GM19463 (cell line): ENCODE results near the gene ENDOV.

Experiments
- ATAC-seq: cut with Tn5 transposase; IDR thresholded peaks from one replicate; pipeline ENCODE4 v1.9.1; 2021; ENCODE audit warnings: mild to moderate bottlenecking, moderate library complexity; ENCODE audit not compliant: unreplicated experiment

ENDOV gene

DNA sequence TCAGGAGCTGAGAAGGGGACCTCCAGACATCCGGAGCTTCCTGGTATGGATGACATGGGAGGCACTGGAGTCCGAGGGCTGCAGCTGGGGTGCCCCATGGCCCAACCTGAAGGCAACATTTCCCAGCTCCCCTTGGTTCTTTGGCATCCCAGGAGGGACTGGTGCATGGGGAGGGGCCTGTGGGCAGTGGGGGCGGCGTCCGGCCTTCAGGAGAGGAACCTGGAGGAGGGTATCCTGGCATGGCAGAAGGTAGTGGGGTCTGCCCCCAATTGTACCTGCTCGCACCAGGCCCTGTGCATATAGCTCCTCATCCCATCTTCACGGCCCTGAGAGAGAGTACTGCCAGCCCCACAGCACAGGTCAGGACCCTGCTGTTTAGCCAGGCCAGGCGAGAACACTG lies 49.5 kb downstream of the ENDOV start:
- no peak for ATAC-seq

GRCh38 chr17:80465327-80465974 lies 50.5 kb downstream of the ENDOV start:
- ATAC-seq: no peak

GRCh38 chr17:80466188-80466705 lies 51.3 kb downstream of the ENDOV start:
- ATAC-seq: no peak

- ATAC-seq: no peak
These were observed 53.3 kb downstream of the ENDOV start for GRCh38 chr17:80468242-80468641.

DNA sequence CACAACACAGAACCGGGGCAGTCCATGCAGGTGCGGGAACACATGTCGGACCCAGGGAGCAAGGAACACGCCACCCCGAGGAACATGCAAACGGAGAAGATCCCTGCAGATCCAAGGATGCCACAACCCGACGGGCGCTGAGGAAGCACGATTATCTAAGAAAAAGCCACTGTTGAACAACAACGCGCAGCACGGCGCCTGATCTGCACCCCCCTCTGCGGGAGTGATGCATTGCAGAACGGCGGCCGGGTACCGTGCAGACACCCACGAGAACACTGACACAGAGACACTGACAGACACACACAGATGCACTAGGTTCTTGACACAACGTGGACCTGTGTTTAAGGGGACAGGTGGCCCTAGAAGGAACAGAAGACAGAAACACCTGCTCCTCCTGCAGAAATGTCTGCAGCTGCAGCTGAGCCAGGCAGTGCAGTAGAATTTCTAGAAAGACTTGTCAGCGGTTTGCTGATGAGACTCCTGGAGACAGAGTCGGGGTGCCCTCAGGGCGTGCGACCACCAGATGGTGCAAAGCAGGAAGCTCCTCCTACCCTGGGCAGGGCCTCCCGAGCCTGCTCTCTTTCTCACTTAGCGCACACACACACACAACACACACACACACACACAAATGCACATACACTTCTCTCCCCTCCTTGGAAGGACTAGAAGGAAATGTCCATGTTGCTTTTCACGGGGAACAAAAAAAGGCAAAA lies 54.0 kb downstream of the ENDOV start:
- ATAC-seq: no peak

DNA sequence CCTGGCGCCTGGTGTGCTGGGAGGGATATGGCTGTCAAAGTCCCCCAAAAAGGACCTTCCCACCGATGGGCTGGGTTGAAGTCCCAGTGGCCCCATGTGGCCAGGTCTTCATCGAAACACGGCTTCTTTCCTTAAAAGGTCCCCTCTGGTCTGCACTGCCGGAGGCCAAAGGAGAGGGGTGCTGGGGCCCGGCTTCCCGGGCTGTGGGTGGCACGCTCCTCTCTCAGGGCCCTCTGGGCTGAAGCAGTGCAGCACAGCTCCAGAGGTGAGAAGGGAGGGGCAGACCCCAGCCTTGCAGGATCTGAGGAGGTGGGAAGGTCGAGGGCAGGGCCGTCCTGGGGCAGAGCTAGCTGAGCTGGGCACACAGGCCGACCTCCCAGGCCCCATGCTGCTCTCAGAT lies 54.7 kb downstream of the ENDOV start:
- no peak for ATAC-seq

GRCh38 chr17:80470603-80471002 lies 55.6 kb downstream of the ENDOV start:
- no peak for ATAC-seq

GRCh38 chr17:80471922-80472321 lies 57.0 kb downstream of the ENDOV start:
- ATAC-seq: no peak

DNA sequence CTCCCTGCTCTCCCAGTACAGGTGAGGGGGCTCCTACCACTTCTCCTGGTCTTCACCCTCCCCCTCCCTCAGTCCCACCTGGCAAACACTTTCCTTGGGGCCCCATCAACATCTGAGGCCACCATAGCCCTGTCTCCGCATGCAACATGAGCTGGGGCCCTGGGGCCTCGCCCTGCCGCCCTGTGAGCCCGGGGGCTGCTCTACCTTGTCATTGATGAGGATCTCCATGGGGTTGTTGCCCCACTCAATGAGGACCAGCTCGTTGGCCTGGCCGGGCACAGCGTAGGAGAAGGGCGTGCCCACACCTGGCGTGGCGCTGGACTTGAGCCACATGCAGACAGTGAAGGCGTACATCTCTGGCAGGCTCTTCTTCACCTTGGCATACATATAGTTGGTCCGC lies 58.0 kb downstream of the ENDOV start:
- no peak for ATAC-seq

GRCh38 chr17:80473701-80474100 lies 58.7 kb downstream of the ENDOV start:
- no peak for ATAC-seq

DNA sequence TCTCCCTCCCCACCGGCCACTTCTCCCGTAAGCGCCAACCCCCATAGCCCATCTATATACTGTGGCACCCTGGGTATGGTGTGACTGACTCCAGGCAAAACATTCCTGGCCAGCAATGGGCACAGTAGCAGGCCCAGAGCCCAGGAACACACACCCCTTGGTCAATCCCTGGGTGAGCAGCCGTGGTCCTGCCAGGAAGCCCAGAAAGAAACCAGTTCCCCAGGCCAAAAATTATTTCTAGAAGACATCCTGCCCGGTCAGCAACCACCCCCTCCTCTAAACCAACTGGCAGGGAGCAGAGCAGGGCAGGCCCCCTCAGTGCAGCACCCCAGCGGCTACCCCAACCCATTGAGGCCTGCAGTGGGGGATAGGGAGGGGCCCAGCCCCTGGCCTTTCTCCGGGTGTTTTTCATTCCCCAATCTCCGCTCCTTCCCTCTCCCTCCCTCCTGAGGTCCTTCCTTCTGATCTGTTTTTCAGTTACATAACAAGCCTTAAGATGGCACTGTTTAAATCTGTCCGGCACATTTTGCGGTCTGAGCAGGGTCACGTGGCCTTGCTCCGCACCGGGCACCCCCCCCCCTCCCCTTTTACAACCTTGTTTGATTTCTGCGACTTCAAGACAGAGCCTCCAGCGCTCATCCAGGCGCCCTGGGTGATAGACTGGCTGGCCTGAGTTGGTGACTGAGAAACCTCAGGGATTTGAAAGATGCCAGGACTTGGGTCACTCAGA lies 59.4 kb downstream of the ENDOV start:
- no peak for ATAC-seq

- no peak for ATAC-seq
These were observed 60.3 kb downstream of the ENDOV start for GRCh38 chr17:80474961-80475909.

- no peak for ATAC-seq
These were observed 61.2 kb downstream of the ENDOV start, which contains the start of gene NPTX1 for GRCh38 chr17:80475910-80476876. Gene NPTX1, minus strand, starts transcription at chr17:80476607. Its CDS starts 161 bp downstream, at chr17:80476446.

DNA sequence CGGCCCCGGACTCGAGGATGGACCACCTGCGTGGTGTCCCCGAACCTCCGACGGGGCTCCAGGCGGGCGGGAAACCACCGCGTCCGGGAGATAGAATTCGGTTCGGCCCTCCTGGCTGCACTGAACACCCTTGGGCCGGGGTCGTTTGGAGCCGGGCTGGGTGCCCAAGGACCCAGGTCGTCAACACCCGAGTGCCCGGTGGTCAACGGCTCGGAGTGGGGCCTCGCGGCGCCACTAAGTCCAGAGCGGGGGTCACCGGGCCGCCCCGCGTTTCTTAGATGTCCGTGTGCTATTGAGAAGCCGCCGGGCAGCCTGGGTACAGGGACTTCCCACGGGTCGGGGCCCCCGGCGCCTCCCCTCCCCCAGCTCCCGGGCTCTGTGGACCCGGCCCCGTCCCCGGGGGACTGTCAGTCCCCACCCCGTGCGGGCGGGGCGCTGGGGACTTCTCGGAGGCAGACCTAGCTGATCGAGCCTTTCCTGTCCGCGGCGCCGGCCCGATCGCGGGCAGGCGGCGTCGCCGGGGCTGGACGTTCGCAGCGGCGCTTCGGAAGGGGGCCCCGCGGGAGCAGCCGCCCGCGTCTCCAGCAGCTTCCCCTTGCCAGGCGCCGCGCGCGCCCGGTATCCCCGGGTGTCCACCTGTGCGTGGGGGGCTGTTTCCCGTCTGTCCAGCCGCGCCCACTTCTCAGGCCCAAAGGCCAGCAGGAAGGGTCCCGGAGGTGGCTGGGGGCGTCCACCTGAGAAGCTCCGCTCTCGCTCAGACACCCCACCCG lies 62.1 kb downstream of the ENDOV start:
- ATAC-seq: no peak

GRCh38 chr17:80477647-80478478 lies 62.9 kb downstream of the ENDOV start:
- no peak for ATAC-seq

DNA sequence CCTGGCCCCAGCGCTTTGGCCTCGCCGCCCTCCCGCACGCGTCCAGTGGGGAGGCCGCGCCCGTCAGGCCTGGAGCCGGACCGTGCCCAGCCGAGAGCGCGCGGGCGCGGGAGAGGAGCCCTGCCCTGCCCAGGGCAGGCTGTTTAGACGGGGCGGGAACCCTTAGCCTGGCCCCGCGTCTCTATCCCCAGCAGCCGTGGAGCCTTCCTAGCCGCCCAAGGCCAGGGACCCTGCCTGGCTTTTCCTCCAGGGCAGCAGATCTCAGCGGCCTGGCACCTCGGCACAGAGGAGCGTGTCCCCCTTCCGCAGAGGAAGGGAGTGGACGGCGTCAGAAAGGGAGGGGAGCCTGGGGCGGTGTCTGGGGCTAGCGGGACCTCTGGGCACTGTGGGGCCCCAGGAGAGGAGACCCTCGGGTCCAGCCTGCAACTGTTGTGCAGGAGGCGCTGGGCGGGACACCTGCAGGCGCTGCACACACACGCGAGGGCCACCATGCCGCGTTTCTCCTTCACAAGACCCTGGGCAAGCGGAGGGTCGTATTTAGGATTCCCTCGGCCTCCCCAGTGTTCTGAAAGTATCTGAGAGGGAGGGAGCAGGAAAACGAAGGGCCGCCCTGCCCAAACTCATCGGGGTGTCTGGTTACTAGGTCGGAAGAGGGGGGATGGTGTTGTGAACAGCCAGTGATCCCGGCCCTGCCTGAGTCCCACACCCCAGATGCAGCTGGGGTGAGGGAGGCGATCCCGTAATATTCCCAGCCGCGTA lies 63.7 kb downstream of the ENDOV start:
- no peak for ATAC-seq

DNA sequence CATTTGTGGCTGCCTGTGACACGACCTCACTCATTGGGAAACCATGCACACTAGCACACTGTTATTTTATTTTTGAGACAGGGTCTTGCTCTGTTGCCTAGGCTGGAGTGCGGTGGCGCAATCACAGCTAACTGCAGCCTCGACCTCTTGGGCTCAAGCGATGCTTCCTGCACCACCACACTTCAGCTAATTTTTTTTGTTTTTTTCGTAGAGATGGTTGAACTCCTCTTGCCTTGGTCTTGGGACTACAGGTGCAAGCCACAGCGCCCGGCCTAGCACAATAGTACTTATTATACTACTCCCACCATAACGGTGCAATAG lies 64.2 kb downstream of the ENDOV start:
- no peak for ATAC-seq
